Fibroblast of lung (primary cell): Measurements from ENCODE around the gene FBLL1. TPM values are rescaled to one million over a fixed set of nuclear protein-coding genes. Genes with fewer than 3 reads are reported as not detected.

ENCODE experiments used
- DNase-seq, 2 donors: peaks; one replicate each; pipeline versions ENCODE4 v3.0.0 to v3.0.0-alpha.2; 2010; ENCODE audit warnings: low read depth in 2 of 2
- H2AFZ ChIP-seq: 2 replicates; pipeline ENCODE4 v1.5.1; 2012; ENCODE audit warnings: low read length, control low read depth, inconsistent platforms
- H3K27ac ChIP-seq: 2 replicates; pipeline ENCODE4 v1.5.1; 2011; ENCODE audit warnings: low read length, control low read depth; ENCODE audit not compliant: insufficient read depth
- H3K27me3 ChIP-seq: 2 replicates; pipeline ENCODE4 v1.5.1; 2011; ENCODE audit warnings: mild to moderate bottlenecking, low read length; ENCODE audit not compliant: control insufficient read depth, insufficient read depth
- H3K36me3 ChIP-seq: 2 replicates; pipeline ENCODE4 v1.5.1; 2011; ENCODE audit warnings: low read length; ENCODE audit not compliant: control insufficient read depth, insufficient read depth
- H3K4me1 ChIP-seq: 2 replicates; pipeline ENCODE4 v1.5.1; 2011; ENCODE audit warnings: low read length; ENCODE audit not compliant: control insufficient read depth, insufficient read depth; ENCODE audit errors: extremely low read depth
- H3K4me2 ChIP-seq: 2 replicates; pipeline ENCODE4 v1.5.1; 2011; ENCODE audit warnings: low read length, control low read depth; ENCODE audit not compliant: insufficient read depth; ENCODE audit errors: extremely low read depth
- H3K4me3 ChIP-seq, 4 experiments: fragments of 200-600 bp in 1 of 4; sonication (generic) in 1 of 4; replicated peaks in 1 of 4; 2 replicates each; pipeline ENCODE4 v1.5.1; 2011 to 2016; ENCODE audit warnings: low read length in 4 of 4, low read depth in 3 of 4, mild to moderate bottlenecking in 3 of 4, control low read depth in 2 of 4, inconsistent platforms in 1 of 4, mixed read lengths in 1 of 4; ENCODE audit not compliant: insufficient read depth in 1 of 4; ENCODE audit errors: control extremely low read depth in 1 of 4
- H3K79me2 ChIP-seq: 2 replicates; pipeline ENCODE4 v1.5.1; 2012; ENCODE audit warnings: mild to moderate bottlenecking, low read length, inconsistent platforms; ENCODE audit not compliant: control insufficient read depth, insufficient read depth
- H3K9ac ChIP-seq: 2 replicates; pipeline ENCODE4 v1.5.1; 2011; ENCODE audit warnings: mild to moderate bottlenecking, low read length, control low read depth; ENCODE audit not compliant: insufficient read depth
- H3K9me3 ChIP-seq: 2 replicates; pipeline ENCODE4 v1.5.1; 2012; ENCODE audit warnings: low read depth, low read length; ENCODE audit not compliant: control insufficient read depth, insufficient read depth
- H4K20me1 ChIP-seq: 2 replicates; pipeline ENCODE4 v1.5.1; 2011; ENCODE audit warnings: low read length; ENCODE audit not compliant: control insufficient read depth, insufficient read depth; ENCODE audit errors: extremely low read depth
- EZH2 ChIP-seq: IDR thresholded peaks from 2 replicates; pipeline ENCODE4 v1.5.1; 2012; ENCODE audit warnings: low read length, control low read depth, mild to moderate bottlenecking; ENCODE audit errors: missing control alignments
- polyA plus RNA-seq, 2 donors: library from polyadenylated mRNA; depleted of rRNA in 1 of 2; stranded (reverse) in 1 of 2; unstranded in 1 of 2; fragments of >200 nt; gene quantifications; 2 replicates each; pipeline ENCODE4 v1.2.1, GENCODE V29; 2011 to 2012; ENCODE audit warnings: missing spikeins in 1 of 2
- total RNA-seq: library from RNA; depleted of rRNA; stranded (reverse); fragments of >200 nt; gene quantifications from 2 replicates; pipeline ENCODE4 v1.2.1, GENCODE V29; 2014
- TF ChIP-seq, protein P1 (sequence below), 2 donors: IDR thresholded peaks in 1 of 2; conservative IDR thresholded peaks in 1 of 2; 1 replicate in 1 of 2; 2 replicates in 1 of 2; pipeline ENCODE4 v1.5.1; 2011 to 2012; ENCODE audit warnings: low read length in 2 of 2, control low read depth in 1 of 2, inconsistent platforms in 1 of 2, low read depth in 1 of 2, mild to moderate bottlenecking in 1 of 2

The FBLL1 gene
- total and polyA plus RNA-seq, 2 donors (not counting 1 experiment from before 2014, with no cell fraction given), result 0.16 to 0.66 TPM

- H2AFZ ChIP-seq, result no peak overlapping the region
Observed at GRCh38 chr5:168525856-168526255, 3.2 kb upstream of the FBLL1 start.

DNA sequence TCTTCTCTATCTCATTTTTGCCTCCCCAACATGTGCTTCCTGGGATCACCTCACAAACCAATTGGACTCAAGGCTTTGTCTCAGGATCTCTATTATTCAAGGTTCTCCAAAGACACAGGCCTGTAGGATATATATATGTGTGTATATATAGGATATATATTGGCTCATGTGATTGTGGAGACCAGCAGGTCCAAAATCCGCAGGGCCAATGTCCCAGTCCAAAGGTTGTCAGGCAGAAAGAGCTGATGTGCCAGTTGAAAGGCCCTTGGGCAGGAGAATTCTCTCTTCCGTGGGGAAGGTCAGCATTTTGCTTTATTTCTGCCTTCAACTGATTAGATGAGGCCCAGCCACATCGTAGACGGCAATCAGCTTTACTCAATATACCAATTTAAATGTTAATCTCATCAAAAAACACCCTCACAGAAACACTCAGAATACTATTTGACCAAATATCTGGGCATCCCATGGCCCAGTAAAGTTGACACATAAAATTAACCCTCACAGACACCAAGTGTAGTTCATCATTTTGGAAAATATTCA lies 1.3 kb upstream of the FBLL1 start:
- H3K79me2 ChIP-seq, result no peaks in the 10 kb centered on the region
- H3K27me3 ChIP-seq, result peaks cover 20% of the 10 kb centered on the region
- no peak overlapping the region for H2AFZ ChIP-seq
- no peaks in the 10 kb centered on the region for H4K20me1 ChIP-seq
- no peak for TF ChIP-seq EZH2
- TF ChIP-seq, protein P1, sequence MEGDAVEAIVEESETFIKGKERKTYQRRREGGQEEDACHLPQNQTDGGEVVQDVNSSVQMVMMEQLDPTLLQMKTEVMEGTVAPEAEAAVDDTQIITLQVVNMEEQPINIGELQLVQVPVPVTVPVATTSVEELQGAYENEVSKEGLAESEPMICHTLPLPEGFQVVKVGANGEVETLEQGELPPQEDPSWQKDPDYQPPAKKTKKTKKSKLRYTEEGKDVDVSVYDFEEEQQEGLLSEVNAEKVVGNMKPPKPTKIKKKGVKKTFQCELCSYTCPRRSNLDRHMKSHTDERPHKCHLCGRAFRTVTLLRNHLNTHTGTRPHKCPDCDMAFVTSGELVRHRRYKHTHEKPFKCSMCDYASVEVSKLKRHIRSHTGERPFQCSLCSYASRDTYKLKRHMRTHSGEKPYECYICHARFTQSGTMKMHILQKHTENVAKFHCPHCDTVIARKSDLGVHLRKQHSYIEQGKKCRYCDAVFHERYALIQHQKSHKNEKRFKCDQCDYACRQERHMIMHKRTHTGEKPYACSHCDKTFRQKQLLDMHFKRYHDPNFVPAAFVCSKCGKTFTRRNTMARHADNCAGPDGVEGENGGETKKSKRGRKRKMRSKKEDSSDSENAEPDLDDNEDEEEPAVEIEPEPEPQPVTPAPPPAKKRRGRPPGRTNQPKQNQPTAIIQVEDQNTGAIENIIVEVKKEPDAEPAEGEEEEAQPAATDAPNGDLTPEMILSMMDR (conservative IDR thresholded peaks at IDR 0.05 in 1 of 2, IDR thresholded peaks at IDR 0.05 in 1 of 2; ENCODE audit: low read depth in 1 of 2, low read length in 2 of 2), result no peak
- no peak overlapping the region for H3K4me3 ChIP-seq
- H3K9ac ChIP-seq, result no peak overlapping the region
- DNase-seq, result no peak
- H3K36me3 ChIP-seq, result no peaks in the 10 kb centered on the region
- no peak overlapping the region for H3K4me2 ChIP-seq
- H3K4me1 ChIP-seq, result no peaks in the 10 kb centered on the region
- H3K27ac ChIP-seq, result no peak overlapping the region
- H3K9me3 ChIP-seq, result no peaks in the 10 kb centered on the region

More at GRCh38 chr5:168525856-168526255, 3.2 kb upstream of the FBLL1 start:
- TF ChIP-seq EZH2, result no peak
- TF ChIP-seq, protein P1 (conservative IDR thresholded peaks at IDR 0.05 in 1 of 2, IDR thresholded peaks at IDR 0.05 in 1 of 2; ENCODE audit: low read depth in 1 of 2, low read length in 2 of 2), result no peak
- Histone ChIP-seq H4K20me1 (no peaks in the 10 kb centered on the region), H3K27ac (no peak overlapping the region), H3K79me2 (no peaks in the 10 kb centered on the region), H3K4me2 (no peak overlapping the region), H3K9ac (no peak overlapping the region), H3K4me1 (no peaks in the 10 kb centered on the region), H3K27me3 (peaks cover 17% of the 10 kb centered on the region), H3K4me3 (no peak overlapping the region), H3K36me3 (no peaks in the 10 kb centered on the region), H3K9me3 (no peaks in the 10 kb centered on the region)
- DNase-seq, result no peak

- TF ChIP-seq, protein P1 (conservative IDR thresholded peaks at IDR 0.05 in 1 of 2, IDR thresholded peaks at IDR 0.05 in 1 of 2; ENCODE audit: low read depth in 1 of 2, low read length in 2 of 2), result no peak
- peak; percentile 94 for TF ChIP-seq EZH2
- Histone ChIP-seq H3K79me2 (no peaks in the 10 kb centered on the region), H3K27ac (no peak overlapping the region), H3K4me1 (no peaks in the 10 kb centered on the region), H3K36me3 (no peaks in the 10 kb centered on the region), H3K4me2 (no peak overlapping the region), H3K9me3 (no peaks in the 10 kb centered on the region), H3K4me3 (peak overlapping the region in 1 of 4 experiments; percentile 35), H4K20me1 (no peaks in the 10 kb centered on the region), H3K27me3 (peaks cover 20% of the 10 kb centered on the region), H2AFZ (no peak overlapping the region), H3K9ac (no peak overlapping the region)
- peak in 1 of 2 donors; percentile 25 for DNase-seq
Observed at GRCh38 chr5:168529374-168530234, 499 bp downstream of the FBLL1 start.
